Mesenchymal stem cell (in vitro differentiated cells and primary cell): Measurements from ENCODE around the gene EXOC3L1.

Source experiments
- DNase-seq: peaks from one replicate; pipeline ENCODE4 v3.0.0-alpha.2; 2013
- H2AFZ ChIP-seq: one replicate; pipeline ENCODE4 v1.6.1; 2013; ENCODE audit warnings: low read depth, mild to moderate bottlenecking, control low read depth, inconsistent platforms, low read length, moderate library complexity
- H2AK5ac ChIP-seq: 2 replicates; pipeline ENCODE4 v1.6.1; 2013; ENCODE audit warnings: low read length, moderate library complexity, mild to moderate bottlenecking, inconsistent platforms; ENCODE audit not compliant: severe bottlenecking
- H2BK120ac ChIP-seq: one replicate; pipeline ENCODE4 v1.6.1; 2013; ENCODE audit warnings: low read depth, mild to moderate bottlenecking, inconsistent platforms, low read length, moderate library complexity
- H2BK12ac ChIP-seq, 2 experiments: one replicate each; pipeline ENCODE4 v1.6.1; 2013; ENCODE audit warnings: inconsistent platforms in 2 of 2, low read length in 2 of 2, mild to moderate bottlenecking in 2 of 2, moderate library complexity in 2 of 2, control low read depth in 1 of 2
- H2BK15ac ChIP-seq: one replicate; pipeline ENCODE4 v1.6.1; 2013; ENCODE audit warnings: mild to moderate bottlenecking, low read depth, inconsistent platforms; ENCODE audit not compliant: poor library complexity, severe bottlenecking
- H2BK5ac ChIP-seq: 2 replicates; pipeline ENCODE4 v1.6.1; 2013; ENCODE audit warnings: low read depth, mild to moderate bottlenecking, low read length, control low read depth, inconsistent platforms; ENCODE audit not compliant: poor library complexity, severe bottlenecking
- H3K14ac ChIP-seq, 2 experiments: one replicate each; pipeline ENCODE4 v1.6.1; 2013; ENCODE audit warnings: inconsistent platforms in 2 of 2, low read length in 2 of 2, control low read depth in 1 of 2, mild to moderate bottlenecking in 1 of 2, moderate library complexity in 1 of 2
- H3K18ac ChIP-seq, 2 experiments: one replicate each; pipeline ENCODE4 v1.6.1; 2013; ENCODE audit warnings: inconsistent platforms in 2 of 2, low read length in 2 of 2, control low read depth in 1 of 2, low read depth in 1 of 2, mild to moderate bottlenecking in 1 of 2
- H3K23ac ChIP-seq, 2 experiments: one replicate each; pipeline ENCODE4 v1.6.1; 2013; ENCODE audit warnings: inconsistent platforms in 2 of 2, low read length in 2 of 2, mild to moderate bottlenecking in 2 of 2, moderate library complexity in 2 of 2, control low read depth in 1 of 2
- H3K27ac ChIP-seq: 2 replicates; pipeline ENCODE4 v1.5.1; 2013; ENCODE audit warnings: mild to moderate bottlenecking, moderate library complexity, low read length, control low read depth, inconsistent platforms; ENCODE audit not compliant: poor library complexity, severe bottlenecking
- H3K27me3 ChIP-seq, 2 experiments: 2 replicates each; pipeline versions ENCODE4 v1.6.1 to v1.7.0; 2013; ENCODE audit warnings: low read length in 2 of 2, mild to moderate bottlenecking in 2 of 2, moderate library complexity in 2 of 2, control low read depth in 1 of 2, inconsistent platforms in 1 of 2; ENCODE audit not compliant: control insufficient read depth in 1 of 2, insufficient read depth in 1 of 2
- H3K36me3 ChIP-seq, 2 experiments: 2 replicates each; pipeline versions ENCODE4 v1.6.1 to v1.7.0; 2013; ENCODE audit warnings: low read length in 2 of 2, control low read depth in 1 of 2, inconsistent platforms in 1 of 2, low read depth in 1 of 2, mild to moderate bottlenecking in 1 of 2; ENCODE audit not compliant: insufficient read depth in 2 of 2, control insufficient read depth in 1 of 2
- H3K4ac ChIP-seq, 2 experiments: one replicate each; pipeline ENCODE4 v1.6.1; 2013; ENCODE audit warnings: inconsistent platforms in 2 of 2, low read length in 2 of 2, mild to moderate bottlenecking in 2 of 2, moderate library complexity in 2 of 2, control low read depth in 1 of 2, low read depth in 1 of 2
- H3K4me1 ChIP-seq: 2 replicates; pipeline ENCODE4 v1.6.1; 2013; ENCODE audit warnings: low read depth, low read length, control low read depth; ENCODE audit not compliant: control insufficient read depth, insufficient read depth
- H3K4me2 ChIP-seq: 2 replicates; pipeline ENCODE4 v1.6.1; 2013; ENCODE audit warnings: low read length, mild to moderate bottlenecking, inconsistent platforms; ENCODE audit not compliant: poor library complexity, severe bottlenecking
- H3K4me3 ChIP-seq, 2 experiments: 2 replicates each; pipeline versions ENCODE4 v1.5.1 to v1.7.0; 2013; ENCODE audit warnings: low read length in 2 of 2, mild to moderate bottlenecking in 2 of 2, control low read depth in 1 of 2, low read depth in 1 of 2; ENCODE audit not compliant: insufficient read depth in 1 of 2
- H3K79me1 ChIP-seq: replicated peaks from 2 replicates; pipeline ENCODE4 v1.6.1; 2013; ENCODE audit warnings: mild to moderate bottlenecking, control low read depth, low read length, inconsistent platforms; ENCODE audit not compliant: poor library complexity, severe bottlenecking
- H3K9ac ChIP-seq: 2 replicates; pipeline ENCODE4 v1.7.0; 2013; ENCODE audit warnings: mild to moderate bottlenecking, low read length, moderate library complexity
- H3K9me3 ChIP-seq: 2 replicates; pipeline ENCODE4 v1.7.0; 2013; ENCODE audit warnings: mild to moderate bottlenecking, low read length; ENCODE audit not compliant: control insufficient read depth
- H4K8ac ChIP-seq: one replicate; pipeline ENCODE4 v1.6.1; 2013; ENCODE audit warnings: inconsistent platforms, mild to moderate bottlenecking, low read length, moderate library complexity
- H4K91ac ChIP-seq: one replicate; pipeline ENCODE4 v1.6.1; 2013; ENCODE audit warnings: mild to moderate bottlenecking, low read length, inconsistent platforms
- WGBS: methylation state at CpG from one replicate; pipeline ENCODE4 v1.1.7; 2013; ENCODE audit warnings: mixed read lengths; 5-methylcytosine and 5-hydroxymethylcytosine counted together

The EXOC3L1 gene

GRCh38 chr16:67191411-67191994, 1.6 kb upstream of the EXOC3L1 start:
- Histone ChIP-seq H3K23ac (no peak overlapping the region), H3K18ac (no peak overlapping the region), H3K27me3 (no peaks in the 10 kb centered on the region), H3K4me1 (peaks cover 31% of the 10 kb centered on the region), H2AK5ac (no peak overlapping the region), H3K4me2 (peak overlapping the region; percentile 69), H3K9me3 (no peaks in the 10 kb centered on the region), H3K79me1 (peaks cover 22% of the 10 kb centered on the region), H3K14ac (no peak overlapping the region), H2BK5ac (no peak overlapping the region), H2BK15ac (no peak overlapping the region), H3K9ac (peak overlapping the region; percentile 98), H2AFZ (no peak overlapping the region), H3K27ac (no peak overlapping the region), H2BK120ac (no peak overlapping the region), H4K91ac (no peak overlapping the region), H3K36me3 (peaks cover 33 to 34% of the 10 kb centered on the region in 2 experiments), H3K4ac (no peak overlapping the region), H4K8ac (peak overlapping the region; percentile 25), H3K4me3 (peak overlapping the region in 1 of 2 experiments; percentile 99), H2BK12ac (no peak overlapping the region)
- DNase-seq = no peak
- WGBS = 44% methylated on average over 9 of the region's 9 CpGs

DNA sequence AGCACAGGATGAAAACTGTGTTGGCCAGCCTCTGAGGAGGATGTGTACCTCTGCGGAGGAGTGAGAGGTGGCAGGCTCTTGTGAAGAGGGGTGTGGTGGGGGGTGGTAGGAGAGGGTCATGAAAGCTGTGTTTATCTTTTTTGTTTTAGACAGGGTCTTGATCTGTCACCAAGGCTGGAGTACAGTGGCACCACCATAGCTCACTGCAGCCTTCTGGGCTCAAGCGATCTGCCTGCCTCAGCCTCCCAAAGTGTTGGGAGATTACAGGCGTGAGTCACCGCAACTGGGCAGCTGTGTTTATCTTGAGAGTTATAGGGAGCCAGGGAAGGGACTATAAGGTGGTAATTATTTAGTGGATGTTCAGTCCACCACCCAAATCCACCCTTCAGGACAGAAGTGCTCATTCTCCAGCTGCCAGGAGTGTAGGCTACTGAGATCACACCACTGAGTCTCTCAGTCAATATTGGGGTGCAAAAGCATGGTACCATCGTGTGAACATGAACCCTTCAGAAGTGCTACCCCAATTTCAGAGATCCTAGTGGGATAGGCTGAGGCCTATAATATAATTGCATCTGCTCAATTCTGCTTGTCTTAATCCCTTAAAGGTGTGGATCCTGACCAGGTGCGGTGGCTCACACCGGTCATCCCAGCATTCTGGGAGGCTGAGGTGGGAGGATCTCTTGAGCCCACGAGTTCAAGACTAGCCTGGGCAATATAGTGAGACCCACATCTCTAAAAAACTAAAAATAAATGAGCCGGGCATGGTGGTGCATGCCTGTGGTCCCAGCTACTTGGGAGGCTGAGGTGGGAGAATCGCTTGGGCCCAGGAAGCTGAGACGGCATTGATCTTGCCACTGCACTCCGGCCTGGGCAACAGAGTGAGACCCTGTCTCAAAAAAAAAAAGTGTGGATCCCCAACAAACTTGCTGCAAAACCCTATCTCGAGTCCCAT, 788 bp upstream of the EXOC3L1 start:
- Histone ChIP-seq H3K9ac (no peak overlapping the region), H2BK12ac (no peak overlapping the region), H4K8ac (no peak overlapping the region), H3K79me1 (peaks cover 16% of the 10 kb centered on the region), H2BK120ac (no peak overlapping the region), H3K4ac (no peak overlapping the region), H4K91ac (peak overlapping the region; percentile 20), H3K4me2 (no peak overlapping the region), H2AK5ac (no peak overlapping the region), H3K18ac (no peak overlapping the region), H3K14ac (no peak overlapping the region), H2AFZ (no peak overlapping the region), H3K23ac (no peak overlapping the region), H3K4me3 (no peak overlapping the region), H3K36me3 (peaks cover 26% of the 10 kb centered on the region in 2 experiments), H2BK5ac (no peak overlapping the region), H3K27me3 (no peaks in the 10 kb centered on the region), H3K9me3 (no peaks in the 10 kb centered on the region), H3K4me1 (peaks cover 36% of the 10 kb centered on the region), H2BK15ac (no peak overlapping the region), H3K27ac (no peak overlapping the region)
- DNase-seq = peak; percentile 71
- 79% methylated on average over 8 of the region's 13 CpGs for WGBS

- no peak overlapping the region for H2BK12ac ChIP-seq
- 96% methylated on average over 14 of the region's 15 CpGs for WGBS
- no peak overlapping the region for H2BK15ac ChIP-seq
- peaks cover 6% of the 10 kb centered on the region in 2 experiments for H3K36me3 ChIP-seq
- no peak overlapping the region for H3K4ac ChIP-seq
- no peak overlapping the region for H3K18ac ChIP-seq
- no peaks in the 10 kb centered on the region for H3K9me3 ChIP-seq
- no peak overlapping the region for H3K4me2 ChIP-seq
- peaks cover 3% of the 10 kb centered on the region for H3K79me1 ChIP-seq
- H2BK120ac ChIP-seq = no peak overlapping the region
- no peak overlapping the region for H4K91ac ChIP-seq
- no peaks in the 10 kb centered on the region for H3K27me3 ChIP-seq
- H3K27ac ChIP-seq = no peak overlapping the region
- peaks cover 44% of the 10 kb centered on the region for H3K4me1 ChIP-seq
- H2AFZ ChIP-seq = no peak overlapping the region
- no peak overlapping the region for H3K14ac ChIP-seq
- no peak overlapping the region for H2BK5ac ChIP-seq
- no peak overlapping the region for H3K9ac ChIP-seq
- H3K4me3 ChIP-seq = peak overlapping the region in 1 of 2 experiments; percentile 12
- H2AK5ac ChIP-seq = no peak overlapping the region
- no peak overlapping the region for H4K8ac ChIP-seq
- DNase-seq = no peak
- H3K23ac ChIP-seq = no peak overlapping the region
Measured at GRCh38 chr16:67188798-67189197, 1.1 kb downstream of the EXOC3L1 start.

GRCh38 chr16:67188323-67188722, 1.6 kb downstream of the EXOC3L1 start:
- Histone ChIP-seq H3K36me3 (peaks cover 2% of the 10 kb centered on the region in 2 experiments), H3K14ac (no peak overlapping the region), H3K79me1 (peaks cover under 1% of the 10 kb centered on the region), H3K4me3 (no peak overlapping the region), H3K27ac (no peak overlapping the region), H2AK5ac (no peak overlapping the region), H2BK15ac (no peak overlapping the region), H3K23ac (no peak overlapping the region), H2BK120ac (no peak overlapping the region), H4K8ac (no peak overlapping the region), H3K4me2 (no peak overlapping the region), H3K4ac (no peak overlapping the region), H2AFZ (no peak overlapping the region), H4K91ac (no peak overlapping the region), H3K4me1 (peaks cover 40% of the 10 kb centered on the region), H2BK5ac (no peak overlapping the region), H3K9ac (no peak overlapping the region), H2BK12ac (no peak overlapping the region), H3K18ac (no peak overlapping the region), H3K9me3 (no peaks in the 10 kb centered on the region), H3K27me3 (no peaks in the 10 kb centered on the region)
- DNase-seq = no peak
- 86% methylated on average over 4 of the region's 4 CpGs for WGBS
